Osteocyte (in vitro differentiated cells): Measurements from ENCODE around the gene RALGAPB. TPM values are rescaled to one million over a fixed set of nuclear protein-coding genes. Genes with fewer than 3 reads are reported as not detected.
"Not testable (repeated sequence)": the region's sequence is repeated elsewhere in the genome, so short reads cannot be mapped to it uniquely, and the experiment has no call there.

Source experiments
- DNase-seq: peaks from one replicate; pipeline ENCODE4 v3.0.0; 2021; ENCODE audit warnings: mixed read lengths; ENCODE audit not compliant: unreplicated experiment; ENCODE audit errors: extremely low spot score
- H3K27ac Mint-ChIP-seq: one replicate; pipeline ENCODE4 v1.8.0; 2021; ENCODE audit warnings: mild to moderate bottlenecking, mixed read lengths; ENCODE audit not compliant: unreplicated experiment
- H3K27me3 Mint-ChIP-seq: one replicate; pipeline ENCODE4 v1.8.0; 2021; ENCODE audit warnings: mixed read lengths; ENCODE audit not compliant: unreplicated experiment
- H3K36me3 Mint-ChIP-seq: one replicate; pipeline ENCODE4 v1.8.0; 2021; ENCODE audit warnings: mixed read lengths; ENCODE audit not compliant: unreplicated experiment
- H3K4me1 Mint-ChIP-seq: one replicate; pipeline ENCODE4 v1.8.0; 2021; ENCODE audit warnings: mixed read lengths; ENCODE audit not compliant: unreplicated experiment
- H3K4me3 Mint-ChIP-seq: one replicate; pipeline ENCODE4 v1.8.0; 2021; ENCODE audit warnings: mild to moderate bottlenecking, moderate library complexity, mixed read lengths; ENCODE audit not compliant: unreplicated experiment
- H3K9me3 Mint-ChIP-seq: one replicate; pipeline ENCODE4 v1.8.0; 2021; ENCODE audit warnings: mixed read lengths; ENCODE audit not compliant: unreplicated experiment
- CTCF ChIP-seq: fragments of 200-600 bp; sonication (generic); IDR thresholded peaks from 2 replicates; pipeline ENCODE4 v1.5.0; 2021; ENCODE audit warnings: antibody characterized with exemption, mild to moderate bottlenecking, moderate library complexity
- total RNA-seq: library from RNA; stranded (reverse); gene quantifications from 2 replicates; pipeline ENCODE4 v1.2.1, GENCODE V29; 2021

The RALGAPB gene
- total RNA-seq, 1 donor from 2014 or later: 36.8 TPM

GRCh38 chr20:38498909-38499308, 26.3 kb downstream of the RALGAPB start:
- no peak for TF ChIP-seq CTCF
- H3K9me3 Mint-ChIP-seq: peaks cover 3% of the 10 kb centered on the region
- H3K4me1 Mint-ChIP-seq: no peaks in the 10 kb centered on the region
- no peak for DNase-seq
- no peak overlapping the region for H3K27ac Mint-ChIP-seq
- no peaks in the 10 kb centered on the region for H3K27me3 Mint-ChIP-seq
- H3K4me3 Mint-ChIP-seq: no peak overlapping the region
- peaks cover 42% of the 10 kb centered on the region for H3K36me3 Mint-ChIP-seq

GRCh38 chr20:38499366-38499765, 26.7 kb downstream of the RALGAPB start:
- no peak overlapping the region for H3K4me3 Mint-ChIP-seq
- TF ChIP-seq CTCF: no peak
- peaks cover 7% of the 10 kb centered on the region for H3K9me3 Mint-ChIP-seq
- H3K27ac Mint-ChIP-seq: no peak overlapping the region
- peaks cover 43% of the 10 kb centered on the region for H3K36me3 Mint-ChIP-seq
- H3K27me3 Mint-ChIP-seq: no peaks in the 10 kb centered on the region
- H3K4me1 Mint-ChIP-seq: no peaks in the 10 kb centered on the region
- no peak for DNase-seq

GRCh38 chr20:38501858-38502436, 29.3 kb downstream of the RALGAPB start:
- H3K27me3 Mint-ChIP-seq: no peaks in the 10 kb centered on the region
- H3K9me3 Mint-ChIP-seq: peaks cover 11% of the 10 kb centered on the region
- H3K4me1 Mint-ChIP-seq: no peaks in the 10 kb centered on the region
- peaks cover 40% of the 10 kb centered on the region for H3K36me3 Mint-ChIP-seq
- TF ChIP-seq CTCF: no peak
- no peak overlapping the region for H3K27ac Mint-ChIP-seq
- no peak for DNase-seq
- H3K4me3 Mint-ChIP-seq: no peak overlapping the region

GRCh38 chr20:38504368-38505090, 31.9 kb downstream of the RALGAPB start:
- Mint-ChIP-seq H3K4me3 (no peak overlapping the region), H3K27ac (no peak overlapping the region), H3K27me3 (no peaks in the 10 kb centered on the region), H3K4me1 (no peaks in the 10 kb centered on the region), H3K9me3 (peaks cover 11% of the 10 kb centered on the region), H3K36me3 (peaks cover 37% of the 10 kb centered on the region)
- TF ChIP-seq CTCF: no peak
- DNase-seq: no peak

GRCh38 chr20:38505091-38505455, 32.4 kb downstream of the RALGAPB start:
- peaks cover 11% of the 10 kb centered on the region for H3K9me3 Mint-ChIP-seq
- no peak overlapping the region for H3K27ac Mint-ChIP-seq
- no peak for DNase-seq
- no peaks in the 10 kb centered on the region for H3K27me3 Mint-ChIP-seq
- TF ChIP-seq CTCF: no peak
- H3K4me3 Mint-ChIP-seq: no peak overlapping the region
- no peaks in the 10 kb centered on the region for H3K4me1 Mint-ChIP-seq
- peaks cover 38% of the 10 kb centered on the region for H3K36me3 Mint-ChIP-seq

- H3K27ac Mint-ChIP-seq, H3K27me3 Mint-ChIP-seq, DNase-seq, H3K4me3 Mint-ChIP-seq, H3K9me3 Mint-ChIP-seq, H3K4me1 Mint-ChIP-seq: not testable (repeated sequence)
- peaks cover 23% of the 10 kb centered on the region for H3K36me3 Mint-ChIP-seq
Observed at GRCh38 chr20:38511726-38512125, 39.1 kb downstream of the RALGAPB start.
